GM12864 (cell line): Measurements from ENCODE around the gene ARHGAP23.

Experiments used
- DNase-seq: peaks from one replicate; pipeline ENCODE4 v3.0.0-alpha.2; 2011; ENCODE audit warnings: low read depth
- H3K4me3 ChIP-seq: 2 replicates; pipeline ENCODE4 v1.5.1; 2011; ENCODE audit warnings: mild to moderate bottlenecking, low read depth, low read length, control low read depth
- CTCF ChIP-seq: IDR thresholded peaks from 2 replicates; pipeline ENCODE4 v1.5.1; 2011; ENCODE audit warnings: low read depth, mild to moderate bottlenecking, moderate library complexity, low read length, control low read depth, inconsistent platforms; ENCODE audit errors: missing control alignments

Gene ARHGAP23

DNA sequence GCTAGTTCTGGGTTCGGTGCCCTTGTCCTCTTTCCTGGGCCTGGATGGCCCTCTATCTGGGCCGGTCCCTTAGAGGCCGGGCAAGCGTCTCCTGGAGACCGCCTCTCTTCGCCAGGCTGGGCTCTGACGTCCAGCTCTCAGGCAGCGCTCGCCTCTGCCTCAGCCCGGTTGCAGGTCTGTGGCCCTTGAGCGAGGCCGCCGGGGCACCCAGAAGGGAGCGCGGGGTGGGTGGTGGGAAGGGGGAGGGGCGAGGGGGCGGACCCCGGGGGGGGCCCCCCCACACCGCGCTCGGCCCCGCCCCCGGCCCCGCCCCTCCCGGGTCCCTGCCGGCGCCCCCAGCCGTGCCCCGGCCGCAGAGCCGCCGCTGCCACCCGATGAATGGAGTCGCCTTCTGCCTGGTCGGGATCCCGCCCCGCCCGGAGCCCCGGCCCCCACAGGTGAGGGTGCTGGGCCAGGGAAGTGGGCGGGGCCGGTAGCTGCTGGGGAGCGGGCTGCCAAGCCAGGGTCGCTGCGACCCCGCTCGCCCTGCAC lies at the start of gene ARHGAP23:
Gene ARHGAP23, plus strand, starts transcription at position 353 of the 531 bp plus-strand sequence. Its CDS starts 22 bp downstream, at position 375.
- TF ChIP-seq CTCF, result no peak
- DNase-seq, result no peak
- peak within 1 kb of the TSS; percentile 74 for H3K4me3 ChIP-seq

- H3K4me3 ChIP-seq, result no peak overlapping the region
- TF ChIP-seq CTCF, result no peak
- no peak for DNase-seq
Measured at GRCh38 chr17:38379448-38379847, 48.8 kb upstream of the ARHGAP23 start.

GRCh38 chr17:38395090-38395489 lies 33.2 kb upstream of the ARHGAP23 start:
- H3K4me3 ChIP-seq, result no peak overlapping the region
- TF ChIP-seq CTCF, result no peak
- no peak for DNase-seq

DNA sequence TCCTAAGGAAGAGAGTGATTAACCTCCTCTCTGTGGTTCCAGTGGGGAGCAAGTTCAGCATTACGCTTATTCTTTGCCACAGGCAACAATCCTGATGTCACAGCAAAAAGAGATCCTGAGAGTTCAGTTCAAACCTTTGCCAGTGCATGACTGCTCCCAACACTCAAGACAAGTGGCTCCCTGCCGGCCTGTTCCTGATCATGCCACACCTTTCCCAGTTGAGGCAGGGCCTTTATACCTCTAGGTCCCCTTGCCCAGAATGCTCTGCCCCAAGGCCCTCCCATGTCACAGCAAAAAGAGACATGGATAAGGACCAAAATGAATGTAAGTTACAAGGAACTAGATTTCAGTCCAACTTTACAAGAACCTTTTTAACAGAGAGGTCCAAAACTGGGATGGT lies 31.0 kb upstream of the ARHGAP23 start:
- no peak for TF ChIP-seq CTCF
- DNase-seq, result no peak

DNA sequence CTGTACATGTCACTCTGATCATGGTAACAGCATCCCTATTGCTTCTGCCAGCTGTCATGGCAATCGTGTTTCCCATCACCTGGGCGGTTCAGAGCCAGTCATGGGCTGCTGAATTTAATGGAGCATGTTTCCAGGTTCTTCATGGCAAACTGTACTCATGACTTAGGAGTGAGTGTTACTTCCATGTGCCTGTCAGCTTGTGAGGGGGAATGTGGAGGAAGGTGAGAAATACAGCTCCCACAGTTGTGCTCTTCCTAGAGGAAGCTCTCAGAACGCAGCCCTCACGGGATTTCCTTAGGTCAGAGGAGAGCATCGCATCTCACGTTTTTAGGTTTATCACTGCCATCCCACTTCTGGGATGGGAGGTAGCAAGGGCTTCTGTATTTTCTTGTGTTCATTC lies 28.0 kb upstream of the ARHGAP23 start:
- no peak for TF ChIP-seq CTCF
- no peak for DNase-seq

More for the DNA sequence above, 31.0 kb upstream of the ARHGAP23 start:
- H3K4me3 ChIP-seq, result no peak overlapping the region

GRCh38 chr17:38401459-38401858 lies 26.8 kb upstream of the ARHGAP23 start:
- no peak for DNase-seq
- no peak for TF ChIP-seq CTCF
- no peak overlapping the region for H3K4me3 ChIP-seq

More for the DNA sequence above, 28.0 kb upstream of the ARHGAP23 start:
- H3K4me3 ChIP-seq, result no peak overlapping the region

GRCh38 chr17:38402897-38403296 lies 25.4 kb upstream of the ARHGAP23 start:
- H3K4me3 ChIP-seq, result no peak overlapping the region
- no peak for DNase-seq
- peak; percentile 23 for TF ChIP-seq CTCF
